Pons (tissue), 1 donor: ENCODE data around the gene NR3C1.

Experiments used
- DNase-seq: peaks from one replicate; pipeline ENCODE4 v3.0.0-alpha.2; 2016; ENCODE audit warnings: low spot score

NR3C1 gene

GRCh38 chr5:143258559-143259253 is 144.8 kb downstream of the NR3C1 start:
- DNase-seq, result no peak

- DNase-seq, result no peak
Observed at GRCh38 chr5:143254819-143255218, 148.7 kb downstream of the NR3C1 start.

- no peak for DNase-seq
Observed at GRCh38 chr5:143251946-143252345, 151.5 kb downstream of the NR3C1 start.

- DNase-seq, result no peak
Observed at GRCh38 chr5:143251190-143251589, 152.3 kb downstream of the NR3C1 start.

- no peak for DNase-seq
Observed at GRCh38 chr5:143249851-143250250, 153.6 kb downstream of the NR3C1 start.

- no peak for DNase-seq
Observed at GRCh38 chr5:143248822-143249579, 154.5 kb downstream of the NR3C1 start.

- DNase-seq, result no peak
Observed at GRCh38 chr5:143248391-143248790, 155.1 kb downstream of the NR3C1 start.

- DNase-seq, result no peak
Observed at GRCh38 chr5:143247134-143247815, 156.2 kb downstream of the NR3C1 start.

GRCh38 chr5:143245929-143246561 is 157.4 kb downstream of the NR3C1 start:
- no peak for DNase-seq

GRCh38 chr5:143244990-143245389 is 158.5 kb downstream of the NR3C1 start:
- DNase-seq, result no peak

- DNase-seq, result no peak
Observed at GRCh38 chr5:143244000-143244736, 159.3 kb downstream of the NR3C1 start.

GRCh38 chr5:143243103-143243502 is 160.4 kb downstream of the NR3C1 start:
- DNase-seq, result no peak

- DNase-seq, result no peak
Observed at GRCh38 chr5:143241892-143242291, 161.6 kb downstream of the NR3C1 start.

- no peak for DNase-seq
Observed at GRCh38 chr5:143239882-143240518, 163.5 kb downstream of the NR3C1 start.

- no peak for DNase-seq
Observed at GRCh38 chr5:143238620-143239019, 164.9 kb downstream of the NR3C1 start.

GRCh38 chr5:143237664-143238063 is 165.8 kb downstream of the NR3C1 start:
- DNase-seq, result no peak

- DNase-seq, result no peak
Observed at GRCh38 chr5:143236682-143237081, 166.8 kb downstream of the NR3C1 start.

- no peak for DNase-seq
Observed at GRCh38 chr5:143235423-143235822, 168.1 kb downstream of the NR3C1 start.

GRCh38 chr5:143234162-143234842 is 169.2 kb downstream of the NR3C1 start:
- no peak for DNase-seq

- no peak for DNase-seq
Observed at GRCh38 chr5:143233031-143233430, 170.5 kb downstream of the NR3C1 start.
